ENCODE results near the gene TNS3. TPM values are rescaled to one million over a fixed set of nuclear protein-coding genes. Genes with fewer than 3 reads are reported as not detected.

Gene TNS3
- total RNA-seq, 1 donor from 2014 or later = 92.9 TPM

GRCh38 chr7:47380325-47381133 lies 201.4 kb downstream of the TNS3 start:
- FAIRE-seq (no peak), DNase-seq (ENCODE audit: low read depth) (peak; percentile 85)
- no peaks in the 10 kb centered on the region for H3K36me3 ChIP-seq (ENCODE audit: insufficient read depth, low read length)
- H3K9ac ChIP-seq (ENCODE audit: low read length) = peak overlapping the region; percentile 20
- peak overlapping the region; percentile 78 for H3K4me2 ChIP-seq (ENCODE audit: low read length)
- H3K4me1 ChIP-seq (ENCODE audit: insufficient read depth, low read length) = peaks cover 29% of the 10 kb centered on the region
- H3K9me3 Mint-ChIP-seq (ENCODE audit: unreplicated experiment) = no peaks in the 10 kb centered on the region
- TF ChIP-seq CTCF (IDR thresholded peaks at IDR 0.05; ENCODE audit: insufficient read depth, low read depth, low read length) (no peak), EZH2 (IDR thresholded peaks at IDR 0.05; ENCODE audit: insufficient read depth, low read length) (no peak)
- peaks cover 2% of the 10 kb centered on the region for H3K79me2 ChIP-seq (ENCODE audit: insufficient read depth, low read length)
- no peaks in the 10 kb centered on the region for H3K27me3 Mint-ChIP-seq (ENCODE audit: low read depth, unreplicated experiment)
- H3K27me3 ChIP-seq (ENCODE audit: insufficient read depth, low read length) = no peaks in the 10 kb centered on the region
- H3K4me3 ChIP-seq (ENCODE audit: insufficient read depth, low read depth, low read length) = no peak overlapping the region
- H3K27ac Mint-ChIP-seq (ENCODE audit: unreplicated experiment) = peak overlapping the region; percentile 72
- peaks cover 57% of the 10 kb centered on the region for H3K4me1 Mint-ChIP-seq (ENCODE audit: low read depth, unreplicated experiment)
- peaks cover 98% of the 10 kb centered on the region for H4K20me1 ChIP-seq (ENCODE audit: insufficient read depth, low read length)
- H2AFZ ChIP-seq (ENCODE audit: low read depth, low read length) = no peak overlapping the region
- no peaks in the 10 kb centered on the region for H3K9me3 ChIP-seq (ENCODE audit: insufficient read depth, low read depth, low read length)
- peak overlapping the region; percentile 56 for H3K27ac ChIP-seq (ENCODE audit: low read depth, low read length)
- peaks cover 15% of the 10 kb centered on the region for H3K36me3 Mint-ChIP-seq (ENCODE audit: low read depth, unreplicated experiment)
- H3K4me3 Mint-ChIP-seq (ENCODE audit: unreplicated experiment) = peak overlapping the region; percentile 61

- H3K4me3 Mint-ChIP-seq (ENCODE audit: unreplicated experiment) = no peak overlapping the region
- TF ChIP-seq EZH2 (IDR thresholded peaks at IDR 0.05; ENCODE audit: insufficient read depth, low read length) = no peak
- TF ChIP-seq CTCF (IDR thresholded peaks at IDR 0.05; ENCODE audit: insufficient read depth, low read depth, low read length) = no peak
- peaks cover 36% of the 10 kb centered on the region for H3K4me1 ChIP-seq (ENCODE audit: insufficient read depth, low read length)
- no peaks in the 10 kb centered on the region for H3K27me3 Mint-ChIP-seq (ENCODE audit: low read depth, unreplicated experiment)
- H3K27ac Mint-ChIP-seq (ENCODE audit: unreplicated experiment) = peak overlapping the region; percentile 88
- no peaks in the 10 kb centered on the region for H3K27me3 ChIP-seq (ENCODE audit: insufficient read depth, low read length)
- peaks cover 98% of the 10 kb centered on the region for H4K20me1 ChIP-seq (ENCODE audit: insufficient read depth, low read length)
- peak overlapping the region; percentile 56 for H3K27ac ChIP-seq (ENCODE audit: low read depth, low read length)
- peaks cover 19% of the 10 kb centered on the region for H3K36me3 Mint-ChIP-seq (ENCODE audit: low read depth, unreplicated experiment)
- peak overlapping the region; percentile 78 for H3K4me2 ChIP-seq (ENCODE audit: low read length)
- peak overlapping the region; percentile 20 for H3K9ac ChIP-seq (ENCODE audit: low read length)
- peaks cover 61% of the 10 kb centered on the region for H3K4me1 Mint-ChIP-seq (ENCODE audit: low read depth, unreplicated experiment)
- DNase-seq (ENCODE audit: low read depth) = peak; percentile 81
- H3K36me3 ChIP-seq (ENCODE audit: insufficient read depth, low read length) = no peaks in the 10 kb centered on the region
- no peaks in the 10 kb centered on the region for H3K9me3 Mint-ChIP-seq (ENCODE audit: unreplicated experiment)
- H3K9me3 ChIP-seq (ENCODE audit: insufficient read depth, low read depth, low read length) = no peaks in the 10 kb centered on the region
- H2AFZ ChIP-seq (ENCODE audit: low read depth, low read length) = no peak overlapping the region
- H3K4me3 ChIP-seq (ENCODE audit: insufficient read depth, low read depth, low read length) = no peak overlapping the region
- FAIRE-seq = no peak
- no peaks in the 10 kb centered on the region for H3K79me2 ChIP-seq (ENCODE audit: insufficient read depth, low read length)
Observed at GRCh38 chr7:47379629-47380324, 202.1 kb downstream of the TNS3 start.
